GM23248 (cell line): ENCODE results near the gene LURAP1L. TPM values are rescaled to one million over a fixed set of nuclear protein-coding genes. Genes with fewer than 3 reads are reported as not detected.
A peak's percentile ranks its signal among the peaks of the same experiment; 100 is the strongest.

Source experiments
- DNase-seq: peaks from one replicate; pipeline ENCODE4 v3.0.0-alpha.2; 2015
- H2AFZ ChIP-seq: fragments of 200-600 bp; sonication (generic); 2 replicates; pipeline ENCODE4 v1.6.1; 2016; ENCODE audit warnings: antibody characterized with exemption
- H3F3A ChIP-seq: fragments of 200-600 bp; sonication (generic); 2 replicates; pipeline ENCODE4 v1.6.1; 2016; ENCODE audit warnings: mild to moderate bottlenecking, antibody characterized with exemption, mixed run types; ENCODE audit not compliant: insufficient read depth
- H3K27ac ChIP-seq: fragments of 200-600 bp; sonication (generic); 2 replicates; pipeline ENCODE4 v1.5.1; 2016; ENCODE audit warnings: mild to moderate bottlenecking
- H3K27me3 ChIP-seq: fragments of 200-600 bp; sonication (generic); replicated peaks from 2 replicates; pipeline ENCODE4 v1.6.1; 2016; ENCODE audit warnings: mild to moderate bottlenecking; ENCODE audit not compliant: insufficient read depth
- H3K36me3 ChIP-seq: fragments of 200-600 bp; sonication (generic); 2 replicates; pipeline ENCODE4 v1.6.1; 2016; ENCODE audit warnings: low read depth, mild to moderate bottlenecking
- H3K4me1 ChIP-seq: fragments of 200-600 bp; sonication (generic); 2 replicates; pipeline ENCODE4 v1.6.1; 2016; ENCODE audit warnings: mild to moderate bottlenecking; ENCODE audit not compliant: insufficient read depth
- H3K4me2 ChIP-seq: fragments of 200-600 bp; sonication (generic); one replicate; pipeline ENCODE4 v1.6.1; 2016; ENCODE audit warnings: mild to moderate bottlenecking; ENCODE audit not compliant: unreplicated experiment
- H3K4me3 ChIP-seq: fragments of 200-600 bp; sonication (generic); 2 replicates; pipeline ENCODE4 v1.5.1; 2016; ENCODE audit warnings: mild to moderate bottlenecking
- H3K79me2 ChIP-seq: fragments of 200-600 bp; sonication (generic); 2 replicates; pipeline ENCODE4 v1.6.1; 2016; ENCODE audit warnings: mild to moderate bottlenecking; ENCODE audit not compliant: insufficient read depth
- H3K9ac ChIP-seq: fragments of 200-600 bp; sonication (generic); 2 replicates; pipeline ENCODE4 v1.6.1; 2016; ENCODE audit warnings: mild to moderate bottlenecking
- H3K9me2 ChIP-seq: fragments of 200-600 bp; sonication (generic); 2 replicates; pipeline ENCODE4 v1.6.1; 2016; ENCODE audit warnings: mixed run types, mild to moderate bottlenecking, moderate library complexity; ENCODE audit not compliant: insufficient read depth
- H3K9me3 ChIP-seq: fragments of 200-600 bp; sonication (generic); one replicate; pipeline ENCODE4 v1.6.1; 2017; ENCODE audit warnings: low read depth
- H4K20me1 ChIP-seq: fragments of 200-600 bp; sonication (generic); 2 replicates; pipeline ENCODE4 v1.6.0; 2016; ENCODE audit not compliant: insufficient read depth
- EZH2 ChIP-seq: fragments of 200-600 bp; sonication (generic); IDR thresholded peaks from 2 replicates; pipeline ENCODE4 v1.6.1; 2018; ENCODE audit warnings: antibody characterized with exemption, mild to moderate bottlenecking; ENCODE audit not compliant: insufficient read depth, poor library complexity, severe bottlenecking
- EZH2phosphoT487 ChIP-seq: fragments of 200-600 bp; sonication (generic); IDR thresholded peaks from 2 replicates; pipeline ENCODE4 v1.6.1; 2018; ENCODE audit warnings: antibody characterized with exemption, moderate library complexity, mild to moderate bottlenecking, low read depth; ENCODE audit not compliant: insufficient read depth
- WGBS, 2 experiments: methylation state at CpG; one replicate each; pipeline ENCODE4 v1.1.6; 2015 to 2017; ENCODE audit warnings: low lambda C conversion rate in 2 of 2, low coverage in 1 of 2; ENCODE audit errors: missing lambda C conversion rate in 2 of 2; 5-methylcytosine and 5-hydroxymethylcytosine counted together
- in situ Hi-C: fragments of 300-500 bp; cut with MboI; formaldehyde crosslinking; loops from 2 replicates; pipeline ENCODE4 v1.15.0; 2020
- polyA plus RNA-seq: library from polyadenylated mRNA; unstranded; fragments of >200 nt; fragmentation: Nextera tagmentation; extraction: Ambion mirVana; gene quantifications from 2 replicates; pipeline ENCODE4 v1.2.1, GENCODE V29; 2016
- total RNA-seq: library from RNA; depleted of rRNA; stranded (reverse); fragments of >200 nt; shearing (Covaris generic); gene quantifications from 2 replicates; pipeline ENCODE4 v1.2.3, GENCODE V29; 2014

LURAP1L gene
- total and polyA plus RNA-seq, 2 experiments from 2014 or later, result 16.2 to 26.8 TPM

- WGBS, 2 experiments, result 54 to 57% methylated on average over 3 of the region's 3 CpGs
- no peaks in the 10 kb centered on the region for H4K20me1 ChIP-seq
These were observed 52.2 kb downstream of the LURAP1L start for GRCh38 chr9:12826924-12827565.

GRCh38 chr9:12833701-12834100, 58.9 kb downstream of the LURAP1L start:
- Histone ChIP-seq H3K27ac (no peak overlapping the region), H3K4me1 (peaks cover 10% of the 10 kb centered on the region), H3F3A (peaks cover 6% of the 10 kb centered on the region; the same call in 1 of the 2 replicates), H3K36me3 (0 out of 2 replicates have a peak, but pooled peaks cover 5% of the 10 kb centered on the region), H3K4me2 (no peak overlapping the region), H2AFZ (no peak overlapping the region), H3K9me2 (no peaks in the 10 kb centered on the region), H3K4me3 (no peak overlapping the region), H3K27me3 (no peaks in the 10 kb centered on the region), H4K20me1 (no peaks in the 10 kb centered on the region), H3K9me3 (peaks cover 6% of the 10 kb centered on the region), H3K79me2 (no peaks in the 10 kb centered on the region), H3K9ac (no peak overlapping the region)
- TF ChIP-seq EZH2 (no peak), EZH2phosphoT487 (no peak)
- WGBS, 2 experiments, result 74 to 88% methylated on average over 1 of the region's 1 CpG
- in situ Hi-C loops, result no loop called here
- no peak for DNase-seq

More at GRCh38 chr9:12826924-12827565, 52.2 kb downstream of the LURAP1L start:
- Histone ChIP-seq H3K9ac (no peak overlapping the region), H3K79me2 (peaks cover 8% of the 10 kb centered on the region; the same call in 1 of the 2 replicates), H3K9me3 (no peaks in the 10 kb centered on the region), H3K4me2 (no peak overlapping the region), H3K9me2 (no peaks in the 10 kb centered on the region), H2AFZ (no peak overlapping the region), H3K27ac (no peak overlapping the region), H3K27me3 (no peaks in the 10 kb centered on the region), H3K4me3 (no peak overlapping the region), H3K36me3 (peaks cover 13% of the 10 kb centered on the region), H3K4me1 (peaks cover 21% of the 10 kb centered on the region), H3F3A (peaks cover 14% of the 10 kb centered on the region; the same call in 1 of the 2 replicates)
- no peak for DNase-seq
- TF ChIP-seq EZH2phosphoT487, result no peak
- TF ChIP-seq EZH2, result no peak
- in situ Hi-C loops, result no loop called here

DNA sequence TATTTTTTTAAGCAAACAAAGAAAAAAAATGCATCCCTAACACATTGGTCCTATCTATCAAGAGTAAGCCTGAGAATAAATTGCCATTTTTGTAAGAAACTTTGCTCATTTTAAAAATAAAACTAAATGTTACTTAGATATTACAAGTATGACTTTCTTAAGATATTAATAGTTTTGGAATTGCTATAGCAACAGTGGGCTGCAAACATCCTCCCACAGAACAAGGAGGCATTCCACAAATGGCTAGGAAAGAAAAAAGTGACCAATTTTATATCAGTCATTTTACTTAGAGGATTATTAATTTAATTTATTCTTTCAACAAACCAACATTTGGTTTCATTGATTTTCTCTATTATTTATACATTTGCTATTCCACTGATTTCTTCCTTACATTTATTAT, 63.7 kb downstream of the LURAP1L start:
- Histone ChIP-seq H4K20me1 (no peaks in the 10 kb centered on the region), H3K79me2 (no peaks in the 10 kb centered on the region), H3F3A (no peaks in the 10 kb centered on the region), H3K9ac (no peak overlapping the region), H2AFZ (no peak overlapping the region), H3K4me1 (0 out of 2 replicates have a peak, but pooled peaks cover 4% of the 10 kb centered on the region), H3K9me2 (no peaks in the 10 kb centered on the region), H3K9me3 (peaks cover 6% of the 10 kb centered on the region), H3K4me3 (no peak overlapping the region), H3K36me3 (0 out of 2 replicates have a peak, but pooled peaks cover 5% of the 10 kb centered on the region), H3K27me3 (no peaks in the 10 kb centered on the region), H3K4me2 (no peak overlapping the region), H3K27ac (peak overlapping the region; percentile 38)
- in situ Hi-C loops, result no loop called here
- TF ChIP-seq EZH2phosphoT487 (no peak), EZH2 (no peak)
- peak; percentile 71 for DNase-seq

DNA sequence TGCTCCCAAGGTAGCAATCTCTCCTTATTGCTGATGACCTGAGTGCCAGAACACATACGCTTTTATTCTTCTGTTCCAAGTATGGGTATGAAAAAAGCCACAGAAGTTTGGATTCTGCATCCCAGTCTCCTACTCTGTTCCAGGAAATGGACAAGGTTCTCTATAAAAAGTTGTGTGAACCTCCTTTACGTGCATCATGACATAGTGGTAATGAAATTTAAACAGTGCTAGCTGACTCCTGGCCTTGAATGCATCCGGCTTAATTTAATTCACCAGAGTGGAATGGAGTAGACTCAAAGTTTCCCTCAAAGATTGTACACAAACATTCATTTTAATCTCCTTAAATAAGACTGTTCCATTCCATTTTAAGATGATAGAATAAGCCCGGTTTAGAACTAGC, 68.9 kb downstream of the LURAP1L start:
- Histone ChIP-seq H3K4me2 (no peak overlapping the region), H3K27me3 (no peaks in the 10 kb centered on the region), H3K9me3 (no peaks in the 10 kb centered on the region), H3K27ac (no peak overlapping the region), H4K20me1 (no peaks in the 10 kb centered on the region), H3F3A (no peaks in the 10 kb centered on the region), H3K9me2 (no peaks in the 10 kb centered on the region), H3K79me2 (no peaks in the 10 kb centered on the region), H2AFZ (no peak overlapping the region), H3K4me1 (peaks cover 8% of the 10 kb centered on the region), H3K9ac (no peak overlapping the region), H3K36me3 (no peaks in the 10 kb centered on the region), H3K4me3 (no peak overlapping the region)
- in situ Hi-C loops, result no loop called here
- no peak for DNase-seq
- 94 to 97% methylated on average over 4 of the region's 4 CpGs for WGBS, 2 experiments
- TF ChIP-seq EZH2 (no peak), EZH2phosphoT487 (no peak)
